GM12878 (cell line): ENCODE measurements around the gene PSMB4.

Experiments used
- BHLHE40 ChIP-seq, 2 experiments: fragments of 450-650 bp in 1 of 2; IDR thresholded peaks; 2 replicates each; pipeline ENCODE4 v1.6.1; 2011 to 2017; ENCODE audit warnings: low read depth in 2 of 2, borderline replicate concordance in 1 of 2, improper control_type of control experiment in 1 of 2, low read length in 1 of 2, mild to moderate bottlenecking in 1 of 2
- EGR1 ChIP-seq, 2 experiments: IDR thresholded peaks; 1 replicate in 1 of 2; 2 replicates in 1 of 2; pipeline ENCODE4 v1.6.1; 2011 to 2012; ENCODE audit warnings: low read depth in 2 of 2, low read length in 2 of 2, borderline replicate concordance in 1 of 2, mild to moderate bottlenecking in 1 of 2, moderate library complexity in 1 of 2
- KDM1A ChIP-seq: fragments of 200-600 bp; sonication (generic); IDR thresholded peaks from 2 replicates; pipeline ENCODE4 v1.6.1; 2016; ENCODE audit warnings: borderline replicate concordance

GRCh38 chr1:151408891-151409290 lies 9.5 kb downstream of the PSMB4 start:
- no peak for TF ChIP-seq KDM1A
- no peak for TF ChIP-seq EGR1 (IDR thresholded peaks at IDR 0.05; ENCODE audit: borderline replicate concordance in 1 of 2, low read depth in 2 of 2, low read length in 2 of 2)
- no peak for TF ChIP-seq BHLHE40 (IDR thresholded peaks at IDR 0.05; ENCODE audit: borderline replicate concordance in 1 of 2, low read depth in 2 of 2, low read length in 1 of 2)
